DND-41 (cell line): ENCODE measurements around the gene ALKBH8.

Source experiments
- CTCF ChIP-seq: IDR thresholded peaks from 2 replicates; pipeline ENCODE4 v1.5.1; 2012; ENCODE audit warnings: borderline replicate concordance, low read length, moderate library complexity, mild to moderate bottlenecking; ENCODE audit not compliant: poor library complexity, severe bottlenecking; ENCODE audit errors: extremely low read depth
- EZH2 ChIP-seq: IDR thresholded peaks from 3 replicates; pipeline ENCODE4 v1.6.1; 2012; ENCODE audit warnings: borderline replicate concordance, low read depth, mild to moderate bottlenecking, moderate library complexity, low read length, inconsistent platforms; ENCODE audit not compliant: severe bottlenecking

GRCh38 chr11:107587306-107587979, 21.9 kb upstream of the ALKBH8 start:
- TF ChIP-seq CTCF (no peak), EZH2 (no peak)
